Muscle of arm (tissue), 12 donors: Measurements from ENCODE around the gene NOSTRIN. TPM values are rescaled to one million over a fixed set of nuclear protein-coding genes. Genes with fewer than 3 reads are reported as not detected.
A peak's percentile ranks its signal among the peaks of the same experiment; 100 is the strongest.
"Not testable (repeated sequence)": the region's sequence is repeated elsewhere in the genome, so short reads cannot be mapped to it uniquely, and the experiment has no call there.

Experiments used
- DNase-seq: peaks from one replicate; pipeline ENCODE4 v3.0.0-alpha.2; 2013
- polyA plus RNA-seq, 12 donors: library from polyadenylated mRNA; unstranded; fragments of 120-200 nt; gene quantifications; one replicate each; pipeline ENCODE4 v1.2.1, GENCODE V29; 2013; ENCODE audit not compliant: insufficient read length in 12 of 12

The NOSTRIN gene
- polyA plus RNA-seq, 12 donors = 6.3 to 26.7 (median 11.3) TPM; not detected in 1

DNA sequence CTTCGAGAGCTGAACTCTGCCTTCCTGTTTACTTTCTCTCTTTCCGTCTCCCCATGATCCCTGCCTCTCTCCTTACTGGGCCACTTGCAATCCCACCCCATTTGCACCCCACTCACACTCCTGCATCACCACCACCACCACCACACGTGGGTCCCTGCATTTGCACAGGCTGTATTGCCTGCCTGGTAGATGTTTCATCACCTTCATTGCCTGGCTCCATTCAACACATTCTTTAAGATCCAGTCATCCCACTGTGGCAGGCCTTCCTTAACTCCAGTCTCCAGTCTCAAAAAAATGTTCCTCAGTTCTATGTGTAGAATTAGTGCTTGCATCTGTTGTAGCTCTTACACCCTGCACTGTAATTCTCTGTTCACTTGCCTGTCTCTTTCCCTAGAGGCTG is 13.9 kb downstream of the NOSTRIN start:
- no peak for DNase-seq

DNA sequence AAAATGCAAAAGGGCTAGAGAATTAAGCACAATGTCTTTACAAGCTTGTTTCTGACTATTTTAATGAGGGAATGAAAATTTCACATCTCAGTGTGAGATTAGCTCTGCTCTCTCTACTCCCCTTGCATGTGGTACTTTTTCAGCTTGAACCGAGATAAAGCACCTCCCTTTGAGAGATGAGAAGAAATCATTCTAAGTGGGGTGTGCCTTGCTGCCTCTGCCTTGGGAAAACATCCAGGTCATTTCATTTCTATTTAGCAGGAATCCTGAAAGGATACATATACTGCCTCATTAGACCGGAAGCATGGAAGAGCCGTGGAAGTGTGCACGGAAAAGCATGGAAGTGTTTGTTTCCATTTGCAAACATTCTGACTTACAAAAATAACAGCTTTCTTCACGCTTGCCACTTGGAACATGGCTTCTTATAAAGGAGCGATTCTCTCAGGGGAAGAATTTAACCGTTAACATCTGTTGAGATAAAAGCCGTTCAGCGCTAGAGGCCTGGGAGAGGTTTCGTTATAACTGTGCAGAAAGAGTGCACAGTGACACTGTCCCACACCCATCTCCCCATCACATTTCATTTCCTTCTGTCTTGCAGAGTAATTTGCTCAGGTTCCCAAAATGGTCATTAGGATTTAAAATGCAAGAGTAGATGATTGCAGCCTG is 16.7 kb downstream of the NOSTRIN start:
- no peak for DNase-seq

DNA sequence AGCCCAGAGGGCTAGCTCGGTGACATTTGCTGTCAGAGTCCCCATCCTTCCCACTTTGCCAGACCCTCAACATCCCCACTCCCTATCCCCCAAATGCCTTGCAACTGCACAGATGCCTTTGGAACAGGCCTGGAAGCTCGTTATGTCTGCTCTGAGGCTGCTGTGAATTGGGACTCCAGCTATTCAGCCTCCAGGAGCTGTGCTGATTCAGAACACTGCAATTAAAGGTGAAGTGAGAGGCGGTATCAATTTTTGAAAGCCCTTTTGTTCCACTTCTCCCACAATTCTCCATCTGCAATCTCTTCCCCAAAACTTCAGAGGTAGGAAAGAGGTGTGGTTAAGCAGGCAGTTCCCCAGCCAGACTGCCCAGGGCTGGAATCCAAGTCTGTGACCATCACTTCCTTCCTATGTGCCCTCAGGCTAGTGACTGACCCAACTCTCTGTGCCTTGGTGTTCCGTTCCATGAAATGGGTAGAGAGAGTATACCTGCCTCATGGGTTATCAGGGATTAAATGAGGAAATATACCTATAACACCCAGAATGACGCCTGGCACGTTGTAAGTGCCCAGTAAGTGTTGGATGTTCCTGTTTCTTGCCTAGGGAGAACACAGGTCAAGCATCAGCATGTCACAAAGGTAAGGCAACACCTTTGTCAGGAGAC is 17.5 kb downstream of the NOSTRIN start:
- DNase-seq = no peak

DNA sequence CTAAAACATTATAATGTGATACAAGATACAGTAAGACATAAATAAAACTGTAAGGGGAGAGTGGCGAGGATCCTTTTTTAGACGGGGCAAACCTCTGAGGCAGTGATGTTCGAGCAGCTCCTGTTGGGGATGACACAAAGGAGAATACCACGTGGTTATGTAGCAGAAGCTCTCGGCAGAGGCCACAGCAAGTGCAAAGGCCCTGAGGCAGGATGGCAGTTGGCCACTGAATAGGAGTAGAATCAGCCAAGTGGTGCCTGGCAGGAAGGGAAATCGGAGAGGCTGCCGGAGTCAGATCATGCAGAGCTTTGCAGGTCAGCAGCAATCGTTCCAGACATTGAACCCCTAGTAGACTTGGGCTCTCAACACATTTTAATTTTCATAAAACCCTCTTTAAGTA is 19.1 kb downstream of the NOSTRIN start:
- no peak for DNase-seq

DNA sequence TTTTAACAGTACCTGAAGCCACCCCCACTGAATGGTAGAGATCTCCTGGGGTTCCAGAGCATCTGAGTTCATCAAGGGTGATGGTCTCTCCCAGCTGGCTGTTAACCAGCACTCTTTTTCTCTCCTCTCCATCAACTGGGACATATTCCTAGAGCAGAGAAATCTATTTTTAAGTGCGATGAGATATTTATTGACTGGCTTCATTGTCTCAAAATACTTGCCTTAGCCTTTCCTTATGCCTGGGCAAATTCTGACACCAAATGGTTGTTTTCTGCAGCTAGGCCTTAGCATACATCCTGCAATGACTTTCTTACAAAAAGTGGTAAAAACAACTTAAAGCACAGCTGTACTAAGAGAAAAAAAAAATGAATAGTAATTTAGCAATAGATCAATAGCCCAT is 19.6 kb downstream of the NOSTRIN start:
- DNase-seq = no peak

DNA sequence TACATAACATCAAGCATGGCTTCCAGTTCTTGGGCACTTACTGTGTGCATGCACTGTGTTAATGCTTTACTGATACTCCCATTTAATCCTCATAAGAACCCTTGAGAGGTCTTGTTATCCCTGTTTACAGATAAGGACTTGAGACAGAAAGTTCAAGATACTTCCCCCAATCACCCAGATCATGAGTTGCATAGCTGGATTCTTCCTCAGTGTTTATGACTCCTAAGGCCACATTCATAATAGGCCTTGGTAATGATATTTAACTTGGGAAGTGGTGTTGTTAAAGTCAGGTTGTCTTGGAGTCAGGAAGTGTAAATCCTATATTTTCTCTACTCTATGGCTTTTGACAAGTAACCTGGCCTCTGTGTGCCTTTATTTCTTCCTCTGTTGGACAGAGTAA is 22.7 kb downstream of the NOSTRIN start:
- no peak for DNase-seq

DNA sequence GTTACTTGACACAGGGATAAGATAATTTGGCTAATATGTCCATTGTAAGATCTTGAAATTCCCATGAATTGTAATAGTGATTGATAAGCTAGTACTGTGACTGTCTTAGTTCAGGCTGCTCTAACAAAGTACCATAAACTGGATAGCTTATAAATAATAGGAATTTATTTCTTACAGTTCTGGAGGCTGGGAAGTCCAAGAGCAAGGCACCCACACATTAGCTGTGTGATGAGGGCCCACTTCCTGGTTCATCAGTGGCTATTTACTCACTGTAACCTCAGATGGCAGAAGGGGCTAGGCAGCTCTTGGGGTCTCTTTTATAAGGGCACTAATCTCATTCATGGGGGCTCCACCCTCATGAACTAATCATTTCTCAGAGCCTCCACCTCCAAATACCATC is 28.5 kb downstream of the NOSTRIN start:
- DNase-seq = no peak

DNA sequence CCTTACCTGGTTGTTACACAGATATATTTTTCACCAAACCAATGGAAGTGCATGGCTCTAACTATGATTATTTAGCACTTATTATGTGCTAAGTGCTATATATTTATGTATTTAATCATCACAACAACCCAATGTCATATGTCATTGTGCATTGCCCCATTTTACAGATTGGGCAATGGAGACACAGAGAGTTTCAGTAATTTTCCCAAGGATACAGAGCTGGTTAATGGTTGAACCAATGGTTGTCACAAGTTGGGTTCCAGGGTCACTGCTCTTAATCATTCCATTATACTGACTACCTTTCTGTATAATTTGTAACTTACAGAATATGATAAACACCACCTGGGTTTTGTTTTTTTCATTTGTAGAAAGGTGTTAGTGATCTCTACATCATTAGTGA is 29.2 kb downstream of the NOSTRIN start:
- DNase-seq = no peak

DNA sequence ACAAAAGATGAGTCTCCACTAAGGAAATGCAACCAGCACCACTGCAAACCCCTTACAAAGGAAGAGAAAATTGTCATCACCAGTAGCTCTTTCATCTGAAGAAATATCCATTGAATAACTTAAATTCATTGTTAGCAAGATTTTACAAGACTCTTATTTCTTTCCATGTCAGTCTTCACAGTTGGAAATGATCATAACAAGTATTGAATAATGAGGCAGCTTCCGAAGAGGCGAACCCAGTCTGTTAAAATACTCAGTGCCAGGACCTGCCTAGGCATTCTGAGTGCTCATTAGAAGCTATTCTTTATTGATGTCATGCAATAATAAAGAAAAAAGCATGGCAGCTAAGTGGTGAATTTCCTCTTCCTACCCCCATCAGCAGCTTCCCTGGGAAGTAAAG is 33.5 kb downstream of the NOSTRIN start:
- no peak for DNase-seq

DNA sequence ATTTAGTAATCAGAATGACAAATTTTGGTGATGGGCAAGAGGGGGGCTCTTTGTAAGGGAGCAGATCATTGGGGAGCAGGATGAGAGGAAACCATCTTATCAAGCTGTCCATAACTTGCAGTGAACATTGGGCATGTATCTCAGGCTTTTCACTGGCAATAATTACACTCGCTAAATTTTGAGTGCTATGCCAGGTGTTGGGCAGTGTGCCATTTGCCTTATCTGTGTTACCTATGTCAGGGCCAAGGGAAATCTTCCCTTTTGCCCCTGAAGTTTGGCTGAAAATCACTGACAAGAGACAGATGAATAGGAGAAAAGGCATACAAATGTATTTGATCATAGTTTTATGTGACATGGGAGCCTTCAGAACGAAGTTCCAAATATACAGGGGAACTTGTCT is 39.0 kb downstream of the NOSTRIN start:
- no peak for DNase-seq

DNA sequence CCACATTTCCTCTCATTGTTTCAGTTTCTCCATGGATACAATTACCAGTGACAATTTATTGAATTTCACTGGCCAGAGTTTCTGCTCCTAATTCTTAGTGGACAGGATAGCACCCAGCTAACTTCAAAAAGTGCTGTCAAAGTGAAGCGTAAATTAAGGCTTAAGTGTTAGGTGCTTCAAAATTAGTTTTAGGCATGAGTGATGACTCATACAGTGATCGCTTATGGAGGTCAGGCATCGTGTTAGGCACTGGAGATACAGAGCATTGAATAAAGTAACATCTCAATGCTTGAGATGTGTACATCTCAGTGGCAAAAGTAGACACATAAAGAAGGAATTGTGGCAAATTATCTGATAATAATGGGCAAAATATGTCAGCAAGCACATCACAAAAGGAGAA is 40.8 kb downstream of the NOSTRIN start:
- no peak for DNase-seq

DNA sequence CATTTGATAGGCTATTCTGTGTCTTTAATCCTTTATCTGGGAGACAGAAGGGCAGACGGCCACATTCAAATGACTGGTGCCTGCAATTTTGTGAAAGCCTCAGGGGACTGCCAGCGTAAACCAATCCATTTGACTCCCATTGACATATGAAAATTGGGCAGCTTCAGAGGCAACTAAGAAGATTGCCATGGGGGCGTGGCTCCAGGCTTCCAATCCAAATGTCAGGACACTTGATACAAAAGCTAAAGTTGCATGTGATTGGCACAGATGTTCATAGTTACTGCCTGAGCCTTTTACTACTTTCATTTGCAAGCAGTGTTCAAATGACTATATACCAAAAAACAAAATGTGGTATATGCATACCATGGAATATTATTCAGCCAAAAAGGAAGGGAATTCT is 45.8 kb downstream of the NOSTRIN start:
- no peak for DNase-seq

DNA sequence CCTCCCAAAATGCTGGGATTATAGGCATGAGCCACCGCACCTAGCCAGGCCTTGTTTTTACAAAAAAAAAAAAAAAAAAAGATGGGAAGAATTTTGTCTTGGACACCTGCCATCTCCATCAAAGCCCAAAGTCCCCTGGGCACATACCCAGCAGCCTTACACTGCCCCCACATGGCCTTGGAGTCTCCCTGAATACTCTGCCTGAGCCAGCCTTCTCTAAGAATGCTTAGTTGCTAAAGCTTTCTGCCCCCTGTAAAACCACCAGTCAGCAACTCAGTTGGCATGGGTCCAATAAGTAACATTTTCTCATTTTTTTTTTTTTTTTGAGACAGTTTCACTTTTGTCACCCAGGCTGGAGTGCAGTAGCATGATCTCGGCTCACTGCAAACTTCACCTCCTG is 47.2 kb downstream of the NOSTRIN start:
- DNase-seq = peak; percentile 11

DNA sequence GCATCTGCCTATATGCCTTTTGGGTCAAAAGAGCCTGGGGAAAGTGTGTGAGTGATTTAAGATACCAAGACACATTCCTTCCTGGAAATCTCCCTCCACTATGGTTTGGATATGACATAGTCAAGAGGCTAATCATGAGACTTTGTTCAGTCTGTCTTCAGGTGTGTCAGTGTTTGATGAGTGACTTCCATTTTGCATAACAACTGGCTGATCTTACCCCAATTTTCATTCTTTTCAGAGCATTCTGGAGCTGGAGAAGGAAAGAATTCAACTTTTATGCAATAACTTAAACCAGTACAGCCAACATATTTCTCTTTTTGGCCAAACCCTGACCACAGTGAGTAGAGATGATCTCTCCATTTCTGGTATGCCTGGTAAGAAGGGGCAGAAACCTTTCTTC is 48.4 kb downstream of the NOSTRIN start:
- DNase-seq = no peak

DNA sequence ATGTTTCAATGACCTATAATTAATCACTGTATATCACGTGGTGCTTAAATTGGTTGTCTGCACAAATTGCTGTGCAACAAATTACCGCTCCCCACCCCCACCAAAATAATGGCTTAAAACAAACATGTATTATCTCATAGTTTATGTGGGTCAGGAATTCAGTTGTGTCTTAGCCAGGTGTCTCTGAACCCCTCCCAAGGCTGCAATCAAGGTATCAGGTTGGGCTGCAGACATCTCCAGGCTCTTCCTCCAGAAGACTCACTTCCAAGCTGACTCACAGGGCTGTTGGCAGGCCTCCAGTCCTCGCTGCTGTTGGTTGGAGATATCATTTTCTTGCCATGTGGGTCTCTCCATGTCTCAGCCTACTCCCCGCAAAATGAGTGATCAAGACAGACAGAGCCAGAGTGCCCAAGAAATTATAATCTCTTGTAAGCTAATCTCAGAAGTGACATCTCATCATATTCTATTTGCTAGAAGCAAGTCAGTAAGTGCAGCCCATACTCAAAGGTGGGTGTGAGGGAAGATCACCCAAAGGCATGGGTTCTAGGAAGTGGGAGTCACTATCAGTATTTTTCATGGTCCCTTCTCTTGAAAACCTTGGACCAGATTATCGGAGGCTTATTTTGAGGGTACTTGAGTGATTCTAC is 49.4 kb downstream of the NOSTRIN start:
- DNase-seq = no peak

DNA sequence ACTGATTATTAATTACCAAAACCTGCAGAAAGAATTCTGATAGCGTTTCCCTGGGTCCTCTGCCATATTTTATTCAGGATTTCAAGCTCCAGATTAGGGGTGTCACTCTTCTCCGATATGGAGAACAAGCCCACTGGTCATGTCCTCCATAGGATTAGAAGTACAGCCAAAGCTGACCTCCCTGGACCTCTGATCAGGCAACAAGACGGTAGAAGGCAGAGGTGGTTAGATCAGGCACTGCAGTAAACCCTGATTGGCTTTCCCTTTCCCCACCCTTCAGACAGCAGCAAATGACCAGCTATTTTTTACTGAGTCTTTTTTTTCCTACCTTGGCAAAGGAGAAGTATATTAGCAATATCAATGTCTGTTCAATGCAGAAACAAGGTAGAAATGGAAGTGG is 50.0 kb downstream of the NOSTRIN start:
- no peak for DNase-seq

DNA sequence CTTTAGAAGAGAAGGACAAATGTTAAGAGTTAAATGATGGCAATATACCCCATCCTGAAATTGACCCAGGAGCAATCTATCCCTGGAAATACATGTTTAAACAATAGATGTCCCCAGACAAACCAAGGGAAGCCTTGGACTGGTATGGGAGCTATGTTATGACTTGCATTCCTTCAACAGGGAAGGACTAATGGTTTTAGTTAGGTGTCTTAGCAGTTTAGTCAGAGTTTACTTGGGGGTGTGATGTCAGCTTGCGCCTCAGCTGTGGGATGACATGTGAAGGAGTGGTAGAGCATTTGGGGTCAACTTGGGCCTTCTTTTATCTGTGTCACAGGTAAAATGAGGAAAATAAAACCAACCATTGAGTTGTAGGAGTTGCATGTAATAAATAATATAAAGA is 51.0 kb downstream of the NOSTRIN start:
- DNase-seq = no peak

DNA sequence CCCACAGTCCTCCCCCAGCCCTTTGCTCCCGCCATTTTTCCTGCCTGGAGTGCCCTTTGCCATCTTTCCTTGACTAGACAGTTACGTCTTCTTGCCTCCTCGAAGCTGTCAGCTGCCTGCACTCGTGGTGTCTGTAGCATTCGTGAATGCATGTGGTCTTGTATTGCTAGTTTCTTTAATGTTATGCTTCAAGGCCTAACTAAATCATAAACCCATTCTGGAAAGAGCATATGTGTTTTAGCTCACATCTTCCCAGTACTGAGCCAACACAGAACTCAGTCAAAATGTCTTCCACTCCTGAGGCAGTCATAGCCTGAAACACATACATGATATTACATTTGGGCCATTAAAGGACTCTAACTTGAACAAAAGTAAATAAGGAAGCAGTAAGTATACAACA is 52.2 kb downstream of the NOSTRIN start:
- DNase-seq = no peak

DNA sequence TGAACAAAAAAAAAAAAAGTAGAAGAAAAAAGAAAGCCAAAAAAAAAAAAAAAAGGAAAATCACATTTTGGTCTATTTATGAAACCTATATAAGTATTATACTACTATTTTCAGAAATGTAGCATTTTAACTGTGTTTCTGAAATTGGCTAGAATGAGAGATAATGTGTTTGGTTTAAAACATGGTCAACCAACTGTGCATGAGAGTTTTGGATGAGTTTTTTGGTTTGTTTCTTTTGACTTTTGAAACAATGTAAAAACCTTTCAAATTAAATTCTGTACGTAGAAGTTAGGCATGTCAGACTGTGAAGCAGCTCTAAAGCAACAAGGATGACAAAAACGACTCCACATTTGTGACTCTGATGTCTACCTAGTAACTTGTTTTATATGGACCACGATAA is 53.2 kb downstream of the NOSTRIN start:
- DNase-seq = no peak

DNA sequence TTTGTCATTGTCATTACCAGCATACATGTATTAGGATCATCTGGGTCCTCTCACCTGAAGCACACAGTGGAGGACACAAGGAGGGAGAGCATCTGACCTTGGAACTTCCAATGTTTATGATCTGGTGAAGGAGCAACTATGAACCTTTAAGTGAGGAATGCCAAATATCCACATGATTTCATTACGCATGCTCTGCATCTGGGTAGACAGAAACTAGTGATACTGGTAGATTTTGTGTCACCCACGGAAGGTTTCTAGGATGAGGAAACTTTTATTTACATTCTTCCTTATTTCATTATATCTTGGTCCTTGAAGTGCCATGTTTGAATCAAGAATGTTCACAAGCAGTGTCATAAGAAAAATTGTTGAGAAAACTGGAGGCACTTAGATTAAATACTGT is 55.7 kb downstream of the NOSTRIN start:
- DNase-seq = no peak

DNA sequence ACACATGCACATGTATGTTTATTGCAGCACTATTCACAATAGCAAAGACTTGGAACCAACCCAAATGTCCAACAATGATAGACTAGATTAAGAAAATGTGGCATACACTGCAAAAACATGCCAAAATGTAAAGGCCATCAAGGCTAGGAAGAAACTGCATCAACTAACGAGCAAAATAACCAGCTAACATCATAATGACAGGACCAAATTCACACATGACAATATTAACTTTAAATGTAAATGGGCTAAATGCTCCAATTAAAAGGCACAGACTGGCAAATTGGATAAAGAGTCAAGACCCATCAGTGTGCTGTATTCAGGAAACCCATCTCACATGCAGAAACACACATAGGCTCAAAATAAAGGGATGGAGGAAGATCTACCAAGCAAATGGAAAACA is 64.7 kb downstream of the NOSTRIN start:
- not testable (repeated sequence) for DNase-seq

DNA sequence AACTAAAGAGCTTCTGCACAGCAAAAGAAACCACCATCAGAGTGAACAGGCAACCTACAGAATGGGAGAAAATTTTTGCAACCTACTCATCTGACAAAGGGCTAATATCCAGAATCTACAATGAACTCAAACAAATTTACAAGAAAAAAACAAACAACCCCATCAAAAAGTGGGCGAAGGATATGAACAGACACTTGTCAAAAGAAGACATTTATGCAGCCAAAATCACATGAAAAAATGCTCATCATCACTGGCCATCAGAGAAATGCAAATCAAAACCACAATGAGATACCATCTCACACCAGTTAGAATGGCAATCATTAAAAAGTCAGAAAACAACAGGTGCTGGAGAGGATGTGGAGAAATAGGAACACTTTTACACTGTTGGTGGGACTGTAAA is 67.9 kb downstream of the NOSTRIN start:
- DNase-seq = not testable (repeated sequence)

DNA sequence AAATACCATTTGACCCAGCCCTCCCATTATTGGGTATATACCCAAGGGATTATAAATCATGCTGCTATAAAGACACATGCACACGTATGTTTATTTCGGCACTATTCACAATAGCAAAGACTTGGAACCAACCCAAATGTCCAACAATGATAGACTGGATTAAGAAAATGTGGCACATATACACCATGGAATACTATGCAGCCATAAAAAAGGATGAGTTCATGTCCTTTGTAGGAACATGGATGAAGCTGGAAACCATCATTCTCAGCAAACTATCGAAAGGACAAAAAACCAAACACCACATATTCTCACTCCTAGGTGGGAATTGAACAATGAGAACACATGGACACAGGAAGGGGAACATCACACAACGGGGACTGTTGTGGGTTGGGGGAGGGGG is 68.4 kb downstream of the NOSTRIN start:
- DNase-seq = not testable (repeated sequence)
